ENCODE measurements around the gene RHO. TPM values are rescaled to one million over a fixed set of nuclear protein-coding genes. Genes with fewer than 3 reads are reported as not detected.

RHO gene
- total RNA-seq, 4 donors from 2014 or later: not detected

DNA sequence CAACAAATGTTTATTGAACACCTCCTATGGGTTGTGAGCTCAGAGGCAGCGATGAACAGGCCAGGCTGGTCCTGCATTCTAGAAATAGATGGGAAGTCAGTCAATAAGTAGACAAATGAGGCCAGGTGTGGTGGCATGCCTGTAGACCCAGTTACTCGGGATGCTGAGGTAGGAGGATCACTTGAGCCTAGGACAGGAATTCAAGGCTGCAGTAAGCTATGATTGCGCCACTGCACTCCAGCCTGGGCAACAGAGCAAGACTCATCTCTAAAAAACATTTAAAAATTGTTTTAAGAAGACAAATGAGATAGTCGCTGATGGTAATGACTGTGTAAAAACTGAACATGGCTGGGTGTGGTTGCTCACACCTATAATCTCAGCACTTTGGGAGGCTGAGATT, 4.4 kb upstream of the RHO start:
- 90 to 94% methylated on average over 4 of the region's 4 CpGs for WGBS, 2 donors
- H3K4me1 ChIP-seq: no peaks in the 10 kb centered on the region
- H3K9me3 ChIP-seq: no peaks in the 10 kb centered on the region
- H3K36me3 ChIP-seq: peaks cover 0 to 19% (median 0%) of the 10 kb centered on the region in 3 donors
- H3K4me3 ChIP-seq: no peak overlapping the region
- H3K27me3 ChIP-seq: no peaks in the 10 kb centered on the region
- DNase-seq (ENCODE audit: low spot score in 2 of 2): no peak
- no peak overlapping the region for H3K27ac ChIP-seq
- TF ChIP-seq EP300 (IDR thresholded peaks at IDR 0.05) (no peak), POLR2A (IDR thresholded peaks at IDR 0.05) (no peak)
- TF ChIP-seq, protein P1, sequence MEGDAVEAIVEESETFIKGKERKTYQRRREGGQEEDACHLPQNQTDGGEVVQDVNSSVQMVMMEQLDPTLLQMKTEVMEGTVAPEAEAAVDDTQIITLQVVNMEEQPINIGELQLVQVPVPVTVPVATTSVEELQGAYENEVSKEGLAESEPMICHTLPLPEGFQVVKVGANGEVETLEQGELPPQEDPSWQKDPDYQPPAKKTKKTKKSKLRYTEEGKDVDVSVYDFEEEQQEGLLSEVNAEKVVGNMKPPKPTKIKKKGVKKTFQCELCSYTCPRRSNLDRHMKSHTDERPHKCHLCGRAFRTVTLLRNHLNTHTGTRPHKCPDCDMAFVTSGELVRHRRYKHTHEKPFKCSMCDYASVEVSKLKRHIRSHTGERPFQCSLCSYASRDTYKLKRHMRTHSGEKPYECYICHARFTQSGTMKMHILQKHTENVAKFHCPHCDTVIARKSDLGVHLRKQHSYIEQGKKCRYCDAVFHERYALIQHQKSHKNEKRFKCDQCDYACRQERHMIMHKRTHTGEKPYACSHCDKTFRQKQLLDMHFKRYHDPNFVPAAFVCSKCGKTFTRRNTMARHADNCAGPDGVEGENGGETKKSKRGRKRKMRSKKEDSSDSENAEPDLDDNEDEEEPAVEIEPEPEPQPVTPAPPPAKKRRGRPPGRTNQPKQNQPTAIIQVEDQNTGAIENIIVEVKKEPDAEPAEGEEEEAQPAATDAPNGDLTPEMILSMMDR (IDR thresholded peaks at IDR 0.05): no peak

DNA sequence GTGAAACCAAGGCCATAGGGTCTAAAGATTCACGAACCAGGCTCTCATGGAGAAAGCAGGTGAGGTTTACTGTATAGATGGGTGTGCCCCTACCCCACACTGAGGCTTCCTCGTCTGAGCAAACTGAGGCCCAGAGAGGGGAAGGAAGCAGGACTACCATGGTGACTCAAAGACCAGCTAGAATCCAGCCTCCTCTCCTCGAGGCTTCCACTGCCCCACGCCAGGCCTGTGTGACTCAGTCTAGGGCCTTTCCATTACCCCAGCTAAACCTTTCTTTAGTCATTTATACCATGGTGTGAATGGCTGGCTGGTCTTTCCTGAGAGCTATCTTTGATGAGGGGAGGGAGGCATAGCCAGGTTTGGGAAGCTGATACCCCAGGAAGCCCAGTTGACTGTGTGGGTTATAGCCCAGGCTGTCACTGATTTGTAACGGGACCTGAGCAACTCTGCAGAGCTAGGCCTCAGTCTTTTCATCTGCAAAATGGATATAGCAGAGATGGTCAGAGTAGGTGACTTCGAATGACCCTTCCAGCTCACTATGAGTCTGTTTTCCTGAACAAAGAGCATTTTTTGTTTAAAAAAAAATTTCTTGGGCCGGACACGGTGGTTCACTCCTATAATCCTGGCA, 3.0 kb upstream of the RHO start:
- TF ChIP-seq POLR2A (IDR thresholded peaks at IDR 0.05) (no peak), EP300 (IDR thresholded peaks at IDR 0.05) (no peak)
- TF ChIP-seq, protein P1 (IDR thresholded peaks at IDR 0.05): no peak
- DNase-seq (ENCODE audit: low spot score in 2 of 2): no peak
- peaks cover 0 to 6% (median 0%) of the 10 kb centered on the region in 3 donors for H3K36me3 ChIP-seq
- no peak overlapping the region for H3K4me3 ChIP-seq
- 69 to 82% methylated on average over 8 of the region's 8 CpGs for WGBS, 2 donors
- H3K4me1 ChIP-seq: peaks cover 0 to 10% (median 2%) of the 10 kb centered on the region in 4 donors
- H3K27me3 ChIP-seq: no peaks in the 10 kb centered on the region
- H3K9me3 ChIP-seq: no peaks in the 10 kb centered on the region
- no peak overlapping the region for H3K27ac ChIP-seq

DNA sequence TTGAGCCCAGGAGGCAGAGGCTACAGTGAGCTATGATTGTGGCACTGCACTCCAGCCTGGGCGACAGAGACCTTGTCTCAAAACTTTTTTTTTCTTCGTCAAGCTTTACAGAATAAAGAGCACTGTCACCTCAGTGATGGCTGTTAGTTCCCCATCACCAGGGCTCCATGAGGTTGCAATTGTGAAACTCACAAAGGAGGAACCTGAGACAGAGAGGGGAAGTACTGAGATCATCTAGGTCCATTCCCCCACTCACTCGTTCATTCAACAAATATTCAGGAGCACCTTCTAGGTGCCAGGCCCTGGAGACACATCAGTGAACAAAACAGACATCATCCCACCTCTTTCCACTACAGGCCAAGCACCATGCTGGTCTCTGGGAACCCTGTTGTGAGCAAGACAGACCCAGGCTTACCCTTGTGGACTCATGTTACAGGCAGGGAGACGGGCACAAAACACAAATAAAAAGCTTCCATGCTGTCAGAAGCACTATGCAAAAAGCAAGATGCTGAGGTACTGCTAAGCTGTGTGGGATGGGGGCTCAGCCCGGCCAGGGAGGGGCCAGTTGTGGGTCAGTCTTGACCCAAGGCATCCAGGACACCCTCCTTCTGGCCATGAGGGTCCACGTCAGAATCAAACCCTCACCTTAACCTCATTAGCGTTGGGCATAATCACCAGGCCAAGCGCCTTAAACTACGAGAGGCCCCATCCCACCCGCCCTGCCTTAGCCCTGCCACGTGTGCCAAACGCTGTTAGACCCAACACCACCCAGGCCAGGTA, 2.1 kb upstream of the RHO start:
- no peaks in the 10 kb centered on the region for H3K36me3 ChIP-seq
- no peaks in the 10 kb centered on the region for H3K27me3 ChIP-seq
- no peaks in the 10 kb centered on the region for H3K9me3 ChIP-seq
- 80 to 81% methylated on average over 9 to 12 of the region's 12 CpGs for WGBS, 2 donors
- no peak overlapping the region for H3K4me3 ChIP-seq
- DNase-seq (ENCODE audit: low spot score in 2 of 2): no peak
- H3K27ac ChIP-seq: no peak overlapping the region
- TF ChIP-seq, protein P1 (IDR thresholded peaks at IDR 0.05): no peak
- TF ChIP-seq EP300 (IDR thresholded peaks at IDR 0.05) (no peak), POLR2A (IDR thresholded peaks at IDR 0.05) (no peak)
- H3K4me1 ChIP-seq: peaks cover 0 to 13% (median 2%) of the 10 kb centered on the region in 4 donors

GRCh38 chr3:129527262-129527661, 1.2 kb upstream of the RHO start:
- 83 to 87% methylated on average over 11 of the region's 11 CpGs for WGBS, 2 donors
- TF ChIP-seq EP300 (IDR thresholded peaks at IDR 0.05): no peak
- TF ChIP-seq POLR2A (IDR thresholded peaks at IDR 0.05): no peak
- TF ChIP-seq, protein P1 (IDR thresholded peaks at IDR 0.05): no peak
- H3K4me1 ChIP-seq: peaks cover 0 to 13% (median 2%) of the 10 kb centered on the region in 4 donors
- H3K9me3 ChIP-seq: no peaks in the 10 kb centered on the region
- H3K36me3 ChIP-seq: no peaks in the 10 kb centered on the region
- H3K27ac ChIP-seq: no peak overlapping the region
- H3K4me3 ChIP-seq: no peak overlapping the region
- DNase-seq (ENCODE audit: low spot score in 2 of 2): no peak
- no peaks in the 10 kb centered on the region for H3K27me3 ChIP-seq
